HG03095 (cell line): ENCODE results near the gene SHF.

Source experiments
- ATAC-seq: cut with Tn5 transposase; IDR thresholded peaks from one replicate; pipeline ENCODE4 v1.9.1; 2021; ENCODE audit warnings: moderate library complexity; ENCODE audit not compliant: unreplicated experiment

SHF gene

GRCh38 chr15:45200001-45200798, 12.4 kb upstream of the SHF start:
- peak; percentile 47 for ATAC-seq

GRCh38 chr15:45199136-45199810, 11.5 kb upstream of the SHF start:
- ATAC-seq: peak; percentile 8

GRCh38 chr15:45198337-45199135, 10.8 kb upstream of the SHF start:
- ATAC-seq: peak; percentile 47

- no peak for ATAC-seq
These were observed 9.7 kb upstream of the SHF start for GRCh38 chr15:45197512-45197911.

- ATAC-seq: no peak
These were observed 230 bp downstream of the SHF start for GRCh38 chr15:45187578-45187893.

GRCh38 chr15:45186771-45187577, 792 bp downstream of the SHF start:
- no peak for ATAC-seq

GRCh38 chr15:45185903-45186770, 1.6 kb downstream of the SHF start:
- no peak for ATAC-seq

GRCh38 chr15:45185069-45185779, 2.5 kb downstream of the SHF start:
- ATAC-seq: no peak

- no peak for ATAC-seq
These were observed 3.2 kb downstream of the SHF start for GRCh38 chr15:45184562-45185041.

- no peak for ATAC-seq
These were observed 4.3 kb downstream of the SHF start for GRCh38 chr15:45183511-45183910.

- ATAC-seq: no peak
These were observed 4.8 kb downstream of the SHF start for GRCh38 chr15:45182996-45183395.

- ATAC-seq: no peak
These were observed 6.1 kb downstream of the SHF start for GRCh38 chr15:45181491-45182285.

GRCh38 chr15:45180648-45181436, 6.9 kb downstream of the SHF start:
- no peak for ATAC-seq

- no peak for ATAC-seq
These were observed 7.6 kb downstream of the SHF start for GRCh38 chr15:45180201-45180600.

- ATAC-seq: no peak
These were observed 8.4 kb downstream of the SHF start for GRCh38 chr15:45179221-45179985.

GRCh38 chr15:45177285-45177684, 10.5 kb downstream of the SHF start:
- ATAC-seq: no peak

GRCh38 chr15:45174577-45174976, 13.2 kb downstream of the SHF start:
- ATAC-seq: no peak
